HG02763 (cell line): Measurements from ENCODE around the gene ZMYM2.
"Not testable (repeated sequence)": the region's sequence is repeated elsewhere in the genome, so short reads cannot be mapped to it uniquely, and the experiment has no call there.

Experiments
- ATAC-seq: cut with Tn5 transposase; IDR thresholded peaks from one replicate; pipeline ENCODE4 v1.9.1; 2021; ENCODE audit warnings: mild to moderate bottlenecking, moderate library complexity; ENCODE audit not compliant: unreplicated experiment

ZMYM2 gene

DNA sequence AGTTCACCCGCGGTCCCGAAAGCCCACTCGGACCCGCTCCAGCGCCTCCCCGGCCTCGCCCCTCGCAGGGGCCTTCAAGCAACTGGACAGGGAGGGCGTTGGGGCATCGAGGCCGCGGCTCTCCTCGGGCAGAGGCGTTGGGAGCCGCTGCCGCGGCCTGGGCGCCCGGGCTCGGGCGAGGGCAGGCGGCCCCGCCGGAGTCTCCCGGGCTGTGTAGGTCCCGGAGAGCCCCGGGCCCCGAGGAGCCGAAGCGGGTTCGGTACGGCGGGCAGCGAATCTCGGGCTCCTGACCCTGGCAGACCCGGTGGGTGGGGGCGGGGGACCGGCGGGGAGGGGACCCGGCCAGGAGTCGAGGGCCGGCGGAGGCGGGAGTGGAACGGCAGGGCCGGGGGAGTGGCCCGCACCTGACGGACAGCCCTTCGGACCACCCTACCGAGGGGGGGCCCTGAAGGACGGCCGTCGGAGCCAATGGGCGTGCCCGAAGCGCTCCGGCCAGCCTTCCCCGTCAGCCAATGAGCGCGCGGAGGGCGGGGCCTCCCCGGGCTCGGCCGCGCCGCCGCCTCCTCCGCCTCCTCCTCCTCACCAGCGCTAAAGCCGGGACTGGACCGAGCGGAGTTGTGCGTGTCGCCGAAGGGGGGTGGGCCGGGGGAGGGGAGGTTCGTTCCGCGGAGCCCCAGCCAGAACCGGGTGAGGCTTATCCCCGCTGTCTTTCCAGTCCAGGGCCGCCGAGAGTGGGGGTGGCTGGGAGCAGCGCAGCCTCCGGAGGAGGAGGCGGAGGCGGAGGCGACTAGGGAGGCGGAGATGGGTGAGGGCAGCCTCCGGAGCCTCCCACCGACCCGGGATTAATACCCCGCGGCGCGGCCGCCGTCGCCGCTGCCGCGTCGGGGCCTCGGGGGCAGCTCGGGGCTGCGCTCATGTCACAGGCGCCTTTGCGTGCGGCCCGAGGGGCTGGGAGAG is at the start of gene ZMYM2:
TSS of gene ZMYM2 (plus strand) at position 573 of the 957 bp plus-strand sequence. CDS start 34,346 bp downstream, outside the sequence.
- peak; percentile 86 for ATAC-seq

DNA sequence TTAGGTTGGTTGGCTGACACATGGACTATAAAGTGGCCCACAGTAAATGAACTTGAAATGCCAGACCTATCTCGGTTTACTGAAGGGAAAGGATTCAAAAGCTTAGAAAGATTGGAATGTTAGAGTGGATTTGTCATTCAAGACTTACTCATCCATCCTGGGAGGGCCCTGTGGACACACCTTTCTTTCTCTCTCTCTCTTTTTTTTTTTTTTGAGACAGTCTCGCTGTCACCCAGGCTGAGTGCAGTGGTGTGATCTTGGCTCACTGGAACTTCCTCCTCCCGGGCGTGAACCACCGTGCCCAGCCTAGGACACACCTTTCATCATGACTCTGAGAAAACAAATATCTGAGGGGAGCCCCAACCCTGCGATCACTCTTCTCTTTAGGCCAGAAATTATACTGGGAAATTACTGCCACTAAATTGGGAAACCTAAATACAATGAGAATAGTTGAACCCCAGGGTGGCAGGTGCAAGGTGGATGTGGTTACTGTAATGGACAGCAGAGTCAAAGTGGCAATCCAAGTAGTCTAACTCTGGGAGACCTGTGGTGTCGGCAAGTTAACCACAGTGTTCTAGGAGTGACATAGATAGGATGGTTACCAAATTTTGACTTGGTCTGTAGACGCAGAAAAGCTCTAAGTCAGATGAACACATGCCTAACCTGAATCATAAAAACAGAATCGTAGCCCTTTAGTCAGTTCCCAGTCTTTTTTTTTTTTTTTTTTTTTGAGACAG is 48.0 kb upstream of the ZMYM2 start:
- no peak for ATAC-seq

DNA sequence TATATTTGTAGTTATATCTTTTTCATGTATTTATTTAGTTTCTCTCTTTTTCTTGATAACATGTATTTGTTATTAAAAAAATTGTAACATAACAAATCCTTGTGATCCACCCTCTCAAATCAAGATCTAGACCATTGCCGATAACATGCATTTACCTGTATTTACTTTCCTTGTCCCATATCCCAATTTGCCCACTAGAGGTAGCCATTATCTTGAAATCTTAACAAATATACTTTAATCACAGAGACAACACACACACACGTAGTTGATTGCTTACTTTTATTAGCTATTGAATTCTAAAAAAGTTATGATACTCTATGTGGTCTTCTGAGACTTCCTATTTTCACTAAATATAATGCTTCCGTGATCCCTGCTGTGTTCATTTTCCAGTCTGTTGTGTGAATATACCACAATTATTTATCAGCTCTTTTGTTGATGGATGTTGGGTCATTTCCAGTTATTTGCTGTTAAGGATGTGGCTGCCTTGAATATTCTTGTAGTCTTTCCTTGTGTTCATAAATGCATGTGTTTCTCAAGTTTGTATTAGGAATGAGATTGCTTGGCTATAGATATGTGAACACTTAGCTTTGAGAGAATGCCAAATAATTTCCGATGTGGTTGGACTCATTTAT is 31.3 kb upstream of the ZMYM2 start:
- ATAC-seq: no peak

DNA sequence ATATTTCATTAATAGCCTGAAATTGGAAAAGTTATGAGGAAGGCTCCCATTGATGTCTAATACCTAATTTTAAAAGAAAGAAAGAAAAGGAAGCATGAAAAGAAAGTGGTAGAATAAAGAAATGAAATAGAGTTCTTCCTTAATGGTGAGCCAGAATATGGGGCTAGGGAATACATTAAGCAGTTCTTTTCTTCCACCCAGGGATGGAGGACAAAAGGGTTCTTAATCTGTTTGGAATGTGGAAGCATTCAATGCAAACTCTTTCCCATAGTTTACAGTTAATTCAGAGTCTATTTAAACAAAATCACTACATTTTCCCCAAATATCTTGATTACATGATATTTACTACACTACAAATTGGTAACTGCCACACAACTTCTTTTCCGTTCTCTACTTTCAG is 18.4 kb upstream of the ZMYM2 start:
- ATAC-seq: no peak

DNA sequence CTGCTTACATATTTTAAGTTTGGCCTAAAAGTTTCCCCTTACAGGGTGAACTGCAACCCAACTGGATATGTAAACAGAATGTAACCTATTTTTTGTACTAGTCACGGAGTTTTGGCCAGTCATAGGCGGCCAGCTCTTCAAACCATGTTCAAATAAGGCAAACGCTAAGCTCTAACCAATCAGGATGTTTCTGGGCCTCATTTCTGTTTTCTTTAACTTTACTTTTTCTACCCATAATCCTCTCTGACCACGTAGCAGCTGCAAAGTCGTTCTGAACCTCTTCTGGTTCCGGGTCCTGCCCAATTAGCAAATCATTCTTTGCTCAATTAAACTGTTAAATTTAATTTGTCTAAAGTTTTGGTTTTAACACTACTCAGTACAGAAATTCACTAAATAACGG is 8.2 kb upstream of the ZMYM2 start:
- no peak for ATAC-seq

DNA sequence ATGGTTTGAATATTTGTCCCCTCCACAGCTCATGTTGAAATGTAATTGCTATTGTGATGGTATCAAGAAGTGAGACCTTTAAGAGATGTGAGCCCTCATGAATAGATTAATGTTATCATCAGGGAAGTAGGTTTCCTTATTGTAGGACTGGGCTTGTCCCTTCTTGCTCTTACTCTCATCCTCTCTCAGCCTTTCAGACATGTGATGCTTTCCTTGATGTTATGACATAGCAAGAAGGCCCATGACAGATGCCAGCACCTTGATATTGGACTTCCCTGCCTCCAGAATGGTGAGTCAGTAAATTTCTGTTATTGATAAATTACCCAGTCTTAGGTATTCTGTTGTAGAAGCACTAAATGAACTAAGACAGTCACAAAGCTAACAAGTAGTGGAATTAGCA is 5.7 kb upstream of the ZMYM2 start:
- ATAC-seq: no peak

DNA sequence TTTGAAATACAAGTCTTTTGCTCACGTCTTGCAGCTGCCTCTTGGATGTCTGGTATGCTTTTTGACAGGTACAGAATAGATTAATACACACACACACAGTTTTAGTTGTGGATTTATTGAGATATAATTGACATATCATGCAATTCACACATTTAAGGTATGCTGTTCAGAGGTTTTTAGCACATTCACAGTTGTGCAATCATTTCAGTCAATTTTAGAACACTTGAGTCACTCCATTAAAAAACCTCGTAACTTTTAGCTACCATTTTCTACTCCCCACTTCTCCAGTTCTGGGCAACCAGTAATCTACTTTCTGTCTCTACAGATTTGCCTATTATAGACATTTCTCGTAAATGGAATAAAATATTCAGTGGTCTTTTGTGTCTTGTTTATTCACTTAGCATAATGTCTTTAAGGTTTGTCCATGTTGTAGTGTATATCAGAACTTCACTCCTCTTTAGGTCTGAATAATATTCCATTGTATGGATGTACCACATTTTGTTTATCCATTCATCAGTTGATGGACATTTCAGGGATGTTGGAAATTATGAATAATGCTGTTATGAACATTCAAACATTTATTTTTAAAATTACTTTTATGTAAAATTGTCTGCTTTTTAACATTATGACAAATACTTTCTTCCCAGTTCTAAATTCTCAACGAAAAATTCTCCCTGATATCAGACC is 2.5 kb upstream of the ZMYM2 start:
- ATAC-seq: no peak

DNA sequence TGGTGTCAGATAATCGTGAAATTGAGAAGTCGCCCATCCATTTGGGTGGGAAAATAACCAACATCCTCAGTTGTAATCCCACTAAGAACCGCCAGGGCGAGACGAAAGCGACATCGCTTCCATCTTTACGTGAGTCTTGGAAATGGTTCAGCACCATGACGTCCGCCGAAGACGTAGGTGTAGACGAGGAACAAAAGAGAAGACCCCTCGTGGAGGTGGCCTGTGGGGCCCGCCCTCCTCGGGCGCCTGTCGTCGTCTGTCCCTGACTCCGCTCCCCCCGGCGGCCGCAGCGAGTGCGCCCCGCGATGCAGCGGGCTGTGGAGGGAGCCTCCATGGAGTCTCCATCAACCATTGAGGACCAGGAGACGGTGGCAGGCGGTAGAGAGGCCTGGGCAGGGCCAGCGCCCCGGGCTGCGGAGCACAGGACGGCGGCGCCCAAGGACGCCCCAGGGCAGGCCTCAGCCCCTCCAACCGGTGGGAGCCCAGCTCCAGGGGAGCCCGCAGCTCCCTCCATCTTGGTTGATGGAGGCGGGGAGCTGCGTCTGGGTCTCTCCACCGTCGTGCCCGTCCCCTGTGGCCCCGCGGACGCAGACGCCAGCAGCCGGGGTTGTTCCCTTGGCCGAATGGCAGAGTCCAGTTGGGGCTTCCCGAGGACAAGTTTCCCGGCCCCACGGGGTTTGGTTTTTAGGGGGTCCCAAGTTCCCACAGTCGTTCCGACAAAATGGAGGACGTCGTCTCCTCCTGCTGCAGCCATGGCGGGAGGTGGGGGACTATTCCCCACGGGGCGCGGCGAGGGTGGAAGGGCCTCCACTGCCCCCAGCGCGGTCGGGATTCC is 990 bp upstream of the ZMYM2 start:
- ATAC-seq: peak; percentile 14

DNA sequence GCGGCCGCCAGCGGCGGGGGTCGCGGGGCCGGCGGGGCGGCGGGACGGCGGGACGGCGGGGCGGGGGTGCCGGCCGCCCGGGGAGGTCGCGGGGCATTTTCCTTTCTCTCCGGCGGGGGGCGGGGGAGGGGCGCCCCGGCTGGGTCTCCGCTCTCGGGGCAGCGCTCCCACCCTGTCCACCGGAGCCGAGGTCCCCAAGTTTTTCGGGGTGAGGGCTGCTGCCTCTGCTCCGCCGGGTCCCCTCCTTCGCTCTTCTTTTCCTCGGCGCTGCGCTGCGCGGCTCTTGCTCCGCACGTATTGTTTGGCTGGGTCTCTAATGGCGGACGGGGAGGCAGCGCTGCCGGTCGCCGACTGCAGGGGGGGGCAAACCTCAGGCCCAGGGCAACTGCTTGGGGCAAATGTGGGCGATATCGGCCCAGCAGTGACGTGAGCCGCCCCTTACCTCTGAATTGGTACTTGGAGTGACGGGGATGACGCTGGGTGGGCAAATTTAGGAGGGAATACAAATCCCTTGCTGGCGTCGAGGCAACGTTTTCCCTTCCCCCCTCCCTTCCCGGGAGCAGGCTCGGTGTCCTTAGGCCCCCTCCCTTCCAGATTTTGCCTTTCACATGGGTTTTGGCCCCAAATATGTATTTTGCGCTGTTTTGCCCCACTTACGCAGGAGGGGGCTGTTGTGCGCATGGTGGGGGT is 759 bp downstream of the ZMYM2 start:
- ATAC-seq: peak; percentile 6

DNA sequence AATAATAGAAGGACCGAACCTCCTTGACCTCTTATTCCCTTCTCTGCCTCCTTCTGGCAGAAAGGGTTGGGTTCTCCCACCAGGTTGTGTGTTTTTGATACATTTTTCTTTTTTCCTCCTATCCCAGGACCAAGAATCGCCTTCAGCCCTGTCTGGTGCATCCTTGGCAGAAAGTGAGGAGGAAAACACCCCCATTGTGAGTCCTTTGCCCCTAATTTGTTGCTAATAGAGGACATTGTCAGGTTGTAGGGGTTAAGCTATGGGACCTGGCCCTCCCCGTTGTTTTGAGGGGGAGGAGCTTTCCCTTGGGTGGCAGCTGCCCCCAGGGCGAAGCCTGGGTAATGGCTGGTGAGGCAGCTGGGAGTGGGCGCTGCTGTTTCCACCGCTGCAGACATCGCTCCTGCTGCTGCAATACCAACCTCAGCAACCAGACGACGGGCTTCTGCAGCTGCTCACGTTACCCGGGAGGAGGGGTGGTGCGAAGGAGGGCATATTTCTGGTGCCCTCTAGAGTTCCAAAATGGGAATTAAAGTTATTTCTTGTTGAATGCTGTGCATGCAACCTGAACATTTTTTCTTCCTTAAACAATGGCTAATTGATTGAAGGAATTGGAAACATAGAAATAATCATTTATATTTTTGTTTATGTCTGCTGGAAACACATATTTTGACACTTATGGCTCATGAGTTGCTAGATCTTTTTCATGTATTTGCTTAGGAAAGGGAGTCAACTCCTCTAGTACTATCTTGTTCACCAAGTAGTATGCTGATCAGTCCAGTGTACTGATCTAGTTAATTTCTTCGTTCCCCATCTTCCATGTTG is 1.5 kb downstream of the ZMYM2 start:
- peak; percentile 32 for ATAC-seq

DNA sequence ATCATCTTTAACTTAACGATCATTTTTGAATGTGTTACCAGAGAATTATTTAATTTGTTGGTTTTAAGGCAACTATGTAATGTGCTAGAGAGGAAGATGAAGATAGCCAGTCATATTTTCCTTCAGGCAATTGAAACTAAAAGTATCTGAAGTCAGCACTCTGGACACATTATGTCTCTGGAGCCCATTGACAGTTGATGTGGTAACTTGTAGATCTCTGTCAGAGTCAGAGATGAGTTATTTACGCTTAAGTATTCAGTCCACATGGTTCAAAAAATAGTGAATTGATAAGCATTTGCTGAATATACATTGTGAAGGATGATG is 2.1 kb downstream of the ZMYM2 start:
- no peak for ATAC-seq

DNA sequence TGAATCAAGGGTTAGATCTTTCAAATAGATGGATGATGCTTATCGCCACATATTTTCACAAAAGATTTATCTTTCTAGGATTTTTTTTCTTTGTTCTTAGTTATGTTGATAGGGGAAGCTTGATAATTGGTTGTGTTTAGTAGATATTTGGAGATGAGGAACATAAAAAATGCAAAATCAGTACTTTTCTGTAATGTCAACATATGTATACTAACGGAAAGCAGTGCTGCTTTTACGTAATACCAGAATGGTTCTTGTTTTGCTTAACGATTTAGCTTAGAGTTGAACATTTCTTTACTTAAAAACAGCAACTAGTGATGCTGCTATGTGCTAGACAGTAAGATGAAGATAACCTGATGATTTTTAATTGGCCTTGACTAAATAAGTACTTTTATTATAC is 3.0 kb downstream of the ZMYM2 start:
- no peak for ATAC-seq

DNA sequence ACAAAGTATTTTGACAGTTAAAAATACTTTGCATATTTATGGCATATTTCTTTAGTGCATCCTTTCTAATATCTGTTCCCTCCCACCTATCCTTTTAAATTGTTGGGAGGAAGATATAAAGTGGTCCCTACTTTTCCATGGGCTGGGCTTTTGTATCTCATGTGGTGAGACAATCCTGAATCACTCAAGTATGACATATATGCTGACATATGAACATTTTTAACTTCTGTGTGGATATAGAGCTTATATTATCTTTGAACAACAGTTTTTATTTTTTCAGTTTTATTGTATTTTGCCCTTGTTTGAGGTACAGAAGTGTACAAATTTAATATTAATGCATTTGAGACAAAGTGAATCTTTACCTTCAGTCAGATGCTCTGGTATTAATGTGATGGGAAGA is 3.4 kb downstream of the ZMYM2 start:
- no peak for ATAC-seq

DNA sequence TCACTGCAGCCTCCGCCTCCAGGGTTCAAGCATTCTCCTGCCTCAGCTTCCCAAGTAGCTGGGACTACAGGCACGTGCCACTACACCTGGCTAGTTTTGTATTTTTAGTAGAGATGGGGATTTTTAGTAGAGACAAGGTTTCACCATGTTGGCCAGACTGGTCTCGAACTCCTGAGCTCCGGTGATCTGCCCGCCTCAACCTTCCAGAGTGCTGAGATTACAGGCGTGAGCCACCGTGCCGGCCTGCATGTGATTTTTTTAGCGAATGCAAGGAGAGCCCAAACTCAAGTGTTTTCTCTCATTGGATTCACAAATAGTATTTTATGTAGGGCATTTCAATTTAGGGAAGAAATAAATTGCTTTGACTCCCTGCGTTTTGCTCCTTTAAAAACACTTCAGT is 4.4 kb downstream of the ZMYM2 start:
- ATAC-seq: no peak

DNA sequence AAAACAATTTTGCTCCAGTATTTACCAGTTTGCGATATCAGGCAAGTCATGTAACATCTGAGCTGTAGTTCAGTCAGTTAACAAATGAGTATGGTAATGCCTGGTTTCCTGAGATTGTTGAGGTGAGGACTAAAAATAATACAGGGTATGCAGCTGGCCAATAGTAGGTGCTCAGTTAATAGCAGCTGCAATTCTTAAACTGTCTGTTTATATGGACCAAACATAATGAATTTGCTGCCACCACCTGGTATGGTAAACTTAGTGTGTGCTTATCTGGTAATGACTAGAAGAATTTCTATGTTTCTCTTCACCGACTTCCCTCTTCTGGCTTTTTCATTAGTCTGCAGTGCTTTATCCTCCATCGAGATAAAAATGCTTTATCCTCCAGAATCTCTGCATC is 9.1 kb downstream of the ZMYM2 start:
- no peak for ATAC-seq

DNA sequence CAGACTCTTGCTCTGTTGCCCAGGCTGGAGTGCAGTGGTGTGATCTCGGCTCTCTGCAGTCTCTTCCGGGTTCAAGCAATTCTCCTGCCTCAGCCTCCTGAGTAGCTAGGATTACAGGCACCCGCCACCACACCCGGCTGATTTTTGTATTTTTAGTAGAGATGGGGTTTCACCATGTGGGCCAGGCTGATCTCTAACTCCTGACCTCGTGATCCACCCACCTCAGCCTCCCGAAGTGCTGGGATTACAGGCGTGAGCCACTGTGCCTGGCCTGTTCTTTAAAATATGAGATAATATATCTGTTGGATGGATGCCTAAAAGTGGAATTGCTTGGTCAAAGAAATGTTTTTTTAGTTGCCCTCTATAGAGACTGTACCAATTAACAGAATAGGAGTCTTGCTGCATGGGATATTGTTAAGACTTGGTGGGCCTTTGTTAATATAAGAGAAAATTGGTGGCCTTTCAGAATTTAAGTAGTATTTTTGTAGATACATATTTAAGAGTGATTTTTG is 16.0 kb downstream of the ZMYM2 start:
- ATAC-seq: not testable (repeated sequence)

DNA sequence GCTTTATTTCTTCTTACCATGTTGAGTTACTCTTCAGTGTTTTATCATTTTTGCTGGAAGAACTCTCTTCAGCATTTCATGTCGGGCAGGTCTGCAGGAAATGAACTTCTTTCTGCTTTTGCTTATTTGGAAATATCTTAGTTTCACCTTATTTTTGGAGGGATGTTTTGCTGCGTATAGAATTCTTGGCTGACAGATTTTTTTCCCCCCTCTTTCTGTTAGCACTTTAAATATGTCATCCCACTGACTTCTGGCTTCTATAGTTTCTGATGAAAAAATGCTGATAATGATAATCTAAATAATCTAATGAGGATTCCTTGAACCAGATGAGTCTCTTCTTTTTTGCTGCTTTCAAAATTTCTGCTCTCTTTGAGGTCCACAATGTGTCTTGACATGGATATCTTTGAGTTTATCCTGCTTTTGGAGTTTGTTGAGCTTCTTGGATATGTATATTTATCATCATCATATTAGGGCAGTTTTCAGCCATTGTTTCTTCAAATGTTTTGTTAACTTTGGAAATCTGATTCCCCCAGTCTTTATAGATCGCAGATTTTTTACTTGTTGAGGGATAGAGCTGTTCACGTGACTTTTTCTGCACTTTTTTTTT is 20.4 kb downstream of the ZMYM2 start:
- no peak for ATAC-seq

DNA sequence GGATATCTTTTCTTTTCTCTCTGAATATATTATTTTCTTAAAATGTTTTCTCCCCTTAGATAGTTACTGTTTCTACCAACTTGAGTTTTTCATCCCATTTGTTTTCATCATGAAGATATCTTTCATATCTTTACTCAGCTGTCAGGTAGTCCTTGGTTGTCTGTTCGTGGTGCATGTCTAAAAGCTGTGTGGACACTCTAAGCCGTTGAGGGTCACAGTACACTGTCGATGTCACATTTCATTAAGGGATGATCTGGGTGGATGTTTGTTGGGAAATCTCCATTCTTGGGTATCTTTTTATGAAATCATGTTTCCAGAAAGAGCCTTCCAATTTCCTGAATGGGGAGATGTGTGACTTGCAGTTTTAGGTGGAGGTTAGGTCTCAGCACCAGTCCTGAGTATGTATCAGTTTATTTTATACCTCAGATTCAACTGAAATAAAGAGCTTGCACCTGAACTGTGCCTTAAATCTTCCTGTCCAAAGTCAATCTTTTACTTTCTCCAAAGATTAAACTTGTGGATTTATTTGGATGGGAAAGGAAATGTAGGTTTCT is 23.2 kb downstream of the ZMYM2 start:
- ATAC-seq: no peak
